Measurements from ENCODE around the gene CADM1. TPM values are rescaled to one million over a fixed set of nuclear protein-coding genes. Genes with fewer than 3 reads are reported as not detected.

CADM1 gene
- total RNA-seq, 1 donor from 2014 or later: 20.3 TPM

- no peak for DNase-seq (ENCODE audit: low spot score)
Observed at GRCh38 chr11:115407496-115407895, 96.7 kb downstream of the CADM1 start.

DNA sequence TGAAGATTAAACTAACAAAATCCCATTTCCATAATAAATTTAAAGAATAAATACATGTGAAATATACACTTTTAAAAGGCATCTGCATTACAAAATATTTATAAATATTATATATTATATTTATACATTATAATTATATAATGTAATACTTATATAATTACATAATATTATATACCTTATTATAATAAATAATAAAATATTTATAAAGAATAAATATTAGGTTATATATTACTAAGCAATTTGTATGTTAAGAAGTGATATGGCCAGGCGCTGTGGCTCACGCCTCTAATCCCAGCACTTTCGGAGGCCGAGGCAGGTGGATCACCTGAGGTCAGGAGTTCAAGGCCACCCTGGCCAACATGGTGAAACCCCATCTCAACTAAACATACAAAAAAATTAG, 97.8 kb downstream of the CADM1 start:
- no peak for DNase-seq (ENCODE audit: low spot score)

DNA sequence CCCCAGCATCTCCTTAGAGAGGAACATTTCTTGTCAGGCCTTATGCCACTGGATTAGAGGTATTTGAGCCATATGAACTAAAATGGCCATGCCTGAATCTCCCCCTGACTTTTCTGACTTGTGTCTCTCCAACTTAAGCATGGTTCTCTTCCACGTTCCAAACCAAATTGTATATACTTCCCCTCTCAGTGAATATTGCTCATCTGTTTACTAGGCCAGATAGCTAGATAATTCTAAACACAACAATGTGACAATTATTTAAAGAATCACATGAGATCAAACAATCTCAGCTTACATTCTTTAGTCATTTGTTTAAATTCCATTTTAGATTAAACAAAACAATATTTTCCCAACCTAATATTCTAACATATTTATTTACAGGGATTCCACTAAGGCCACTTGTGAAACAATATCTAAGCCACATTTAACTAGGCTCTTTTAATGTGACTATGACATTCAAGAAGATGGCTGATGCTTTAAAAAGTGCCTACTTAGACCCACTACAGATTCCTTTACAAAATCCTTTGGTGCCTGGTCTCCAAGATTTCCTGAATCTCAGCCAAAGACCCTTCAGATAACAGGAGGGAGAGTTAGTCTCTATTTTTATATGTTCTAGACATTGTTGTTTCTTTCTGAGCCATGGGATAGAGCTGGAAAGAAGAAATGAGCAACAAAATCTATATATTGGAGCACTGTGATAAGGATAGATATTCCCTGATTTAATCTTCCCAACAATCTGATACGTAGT, 105.7 kb downstream of the CADM1 start:
- DNase-seq (ENCODE audit: low spot score): no peak

DNA sequence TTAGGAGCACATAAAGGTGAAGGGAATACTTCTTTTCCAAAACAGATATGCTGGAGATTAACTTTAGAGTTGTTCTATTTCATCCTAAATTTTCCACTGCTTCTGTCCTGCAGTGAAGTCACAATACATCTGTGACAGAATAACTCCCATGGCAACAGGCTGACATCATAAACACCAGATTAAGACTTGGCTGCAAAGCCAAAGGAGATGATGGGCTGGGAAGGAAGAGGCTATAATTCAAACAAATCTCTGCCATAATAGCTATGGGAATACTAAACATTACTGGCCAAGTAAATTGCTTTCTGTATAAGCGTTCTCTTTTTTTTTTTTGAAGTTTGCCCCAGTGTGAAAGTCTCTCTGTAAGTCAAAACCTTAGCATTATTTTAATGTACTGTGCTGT, 107.7 kb downstream of the CADM1 start:
- no peak for DNase-seq (ENCODE audit: low spot score)

DNA sequence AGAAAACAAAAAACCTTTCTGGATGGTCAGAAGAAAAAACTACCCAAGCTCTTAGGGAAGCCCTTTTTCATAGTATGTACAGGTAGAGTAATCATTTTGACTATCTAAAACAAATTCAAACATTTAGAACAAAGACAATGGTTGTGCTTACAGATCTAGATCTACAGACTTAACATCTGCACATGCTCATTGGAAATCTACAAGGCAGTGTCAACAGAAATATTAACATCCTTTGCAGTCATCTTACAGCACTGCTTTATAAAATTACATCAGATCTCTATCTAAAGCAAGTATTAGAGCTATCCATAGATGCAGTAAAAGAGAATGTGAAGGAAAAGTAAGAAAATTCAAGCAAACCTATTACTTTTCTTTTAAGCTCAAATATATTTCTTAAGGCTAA, 110.3 kb downstream of the CADM1 start:
- no peak for DNase-seq (ENCODE audit: low spot score)

DNA sequence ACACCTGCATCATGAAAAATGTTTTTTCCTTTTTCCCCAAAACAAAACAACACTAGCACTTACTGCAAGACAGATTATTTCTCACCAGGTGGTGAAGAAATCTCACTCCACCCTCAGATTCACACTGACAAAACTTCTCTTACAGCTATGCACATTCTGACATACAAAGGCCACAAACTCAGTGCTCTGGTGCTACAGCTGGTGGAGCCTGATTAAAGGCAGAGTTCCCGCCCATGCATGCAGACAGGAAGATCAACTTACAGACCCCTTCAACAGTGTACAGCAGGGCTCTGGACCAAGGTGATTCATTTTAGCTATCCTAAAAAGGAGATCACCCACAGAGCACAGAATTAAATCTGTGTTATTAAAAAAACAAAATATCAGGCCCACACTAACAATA, 112.6 kb downstream of the CADM1 start:
- no peak for DNase-seq (ENCODE audit: low spot score)

DNA sequence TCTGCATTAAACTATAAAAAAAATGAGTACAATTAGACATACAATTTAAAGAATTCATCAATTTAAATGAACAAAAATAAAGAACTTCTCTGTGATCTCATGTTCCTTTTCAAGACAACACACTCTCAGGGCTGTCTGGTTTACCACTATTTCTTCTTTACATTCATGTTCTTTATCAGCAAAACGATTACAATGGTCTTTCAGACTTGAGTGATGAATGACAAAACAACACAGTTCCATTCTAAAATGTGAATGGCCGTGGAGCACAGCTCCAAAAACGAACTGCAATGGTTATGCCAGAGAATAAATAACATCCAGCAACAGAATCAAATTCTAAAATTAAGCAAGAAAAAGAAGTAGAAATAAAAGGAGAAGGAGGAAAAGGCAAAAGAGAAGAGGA, 113.1 kb downstream of the CADM1 start:
- DNase-seq (ENCODE audit: low spot score): no peak

GRCh38 chr11:115390441-115390840, 113.8 kb downstream of the CADM1 start:
- DNase-seq (ENCODE audit: low spot score): no peak

DNA sequence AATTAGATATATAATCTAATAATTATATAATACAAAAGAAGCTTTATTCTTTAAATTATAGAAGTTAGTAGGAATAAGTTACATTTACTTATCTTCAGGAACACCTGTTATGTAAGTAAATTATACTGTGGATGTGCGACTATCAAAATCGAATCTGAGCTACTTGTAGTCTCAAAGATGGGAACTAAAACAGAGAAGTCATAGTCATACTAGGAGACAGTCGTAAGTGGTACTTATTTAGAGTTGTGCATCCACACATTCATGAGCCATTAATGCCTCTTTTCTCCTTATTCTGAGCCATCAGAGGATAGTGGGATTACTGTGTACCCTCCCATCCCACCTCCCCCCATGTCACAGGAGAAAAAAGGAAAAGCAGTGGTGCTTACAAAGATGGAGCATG, 114.4 kb downstream of the CADM1 start:
- DNase-seq (ENCODE audit: low spot score): no peak

DNA sequence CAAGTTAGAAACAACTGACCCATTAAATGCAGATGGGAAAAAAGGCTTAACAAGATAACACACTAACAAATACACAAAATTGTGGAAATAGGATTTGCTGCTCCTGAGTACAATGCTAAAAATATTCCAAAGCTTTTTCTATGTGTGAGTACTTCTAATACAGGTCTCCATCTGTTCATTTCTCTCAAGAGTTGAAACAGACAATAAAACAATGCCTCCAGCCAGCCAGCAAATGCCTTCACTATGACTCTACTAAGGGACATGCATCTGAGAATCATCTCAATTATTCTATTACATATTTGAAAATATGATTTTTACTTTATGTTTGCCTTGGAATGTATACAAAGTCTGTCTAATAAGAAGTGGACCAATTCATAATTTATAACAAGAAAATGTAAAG, 119.0 kb downstream of the CADM1 start:
- DNase-seq (ENCODE audit: low spot score): no peak

DNA sequence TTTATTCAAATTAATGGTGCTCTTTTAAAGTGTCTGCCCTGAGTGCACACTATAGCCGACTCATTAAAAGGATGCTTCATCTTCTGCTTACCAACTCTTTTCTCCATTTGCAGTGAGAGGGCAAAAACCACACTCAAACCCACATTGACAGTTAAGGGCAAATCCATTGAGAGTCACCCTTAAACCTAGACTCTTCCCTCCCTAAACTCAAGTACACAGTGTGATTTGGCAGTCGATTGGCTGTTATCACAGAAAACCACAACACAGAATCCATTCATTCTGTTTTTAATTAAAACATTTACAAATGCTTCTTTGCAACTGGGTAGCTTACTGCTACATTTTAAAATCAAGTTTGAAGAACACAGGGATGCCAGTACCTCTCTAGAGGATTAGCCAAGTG, 120.0 kb downstream of the CADM1 start:
- DNase-seq (ENCODE audit: low spot score): no peak

DNA sequence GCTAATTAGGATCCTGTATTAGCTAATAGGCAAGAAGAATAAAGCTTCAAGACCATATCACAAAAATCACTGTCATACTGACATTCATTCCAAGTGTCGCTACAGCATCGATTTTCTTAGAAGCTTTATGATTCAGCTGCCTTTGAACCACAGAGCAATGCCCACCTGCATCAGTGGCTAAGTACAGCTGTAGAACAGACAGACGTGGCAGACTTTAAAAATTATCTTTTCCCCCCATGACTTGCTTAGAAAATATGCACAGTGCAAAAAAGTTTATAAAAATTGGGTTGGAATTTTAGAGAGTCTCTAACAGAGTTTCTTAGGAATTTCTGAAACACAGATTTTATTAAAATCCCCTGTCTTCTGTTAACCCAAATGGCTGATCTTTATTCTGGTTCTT, 120.8 kb downstream of the CADM1 start:
- no peak for DNase-seq (ENCODE audit: low spot score)

DNA sequence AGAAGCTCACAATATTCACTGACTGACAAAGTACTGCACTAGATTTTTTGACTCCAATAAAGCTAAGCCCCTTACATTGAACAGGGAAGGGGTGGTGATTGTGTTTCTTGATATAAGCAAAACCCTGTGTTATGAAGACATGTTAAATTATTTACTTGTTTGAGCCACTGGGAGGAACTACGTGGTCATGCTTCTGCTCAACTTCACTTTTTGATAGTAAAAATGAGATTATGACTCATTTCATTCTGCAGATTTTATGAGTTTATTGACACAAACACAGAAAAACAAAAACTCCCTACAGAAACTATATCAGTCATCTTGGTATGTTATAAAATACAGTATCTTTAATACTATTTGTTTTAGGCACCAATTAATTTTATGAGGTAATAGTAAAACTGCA, 124.7 kb downstream of the CADM1 start:
- no peak for DNase-seq (ENCODE audit: low spot score)

- no peak for DNase-seq (ENCODE audit: low spot score)
Observed at GRCh38 chr11:115378557-115378956, 125.7 kb downstream of the CADM1 start.

DNA sequence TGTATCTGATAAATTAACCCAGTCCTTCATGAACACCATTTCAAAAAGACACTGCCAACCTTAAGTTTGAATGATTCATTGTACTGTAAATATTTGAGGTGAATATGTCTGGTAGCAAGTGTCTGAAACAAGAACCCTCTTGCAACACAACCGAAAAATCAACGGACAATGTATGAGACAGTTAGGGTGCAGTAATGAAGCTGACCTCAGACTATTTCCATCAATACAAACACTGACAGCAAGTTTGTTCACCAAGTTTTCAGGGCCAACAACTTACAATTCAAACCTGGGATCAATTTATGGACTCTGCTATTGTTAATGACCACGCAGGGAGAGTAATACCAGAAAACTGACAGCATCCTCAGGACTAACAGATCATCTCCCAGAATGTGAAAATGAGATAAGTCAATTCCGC, 126.3 kb downstream of the CADM1 start:
- DNase-seq (ENCODE audit: low spot score): no peak

DNA sequence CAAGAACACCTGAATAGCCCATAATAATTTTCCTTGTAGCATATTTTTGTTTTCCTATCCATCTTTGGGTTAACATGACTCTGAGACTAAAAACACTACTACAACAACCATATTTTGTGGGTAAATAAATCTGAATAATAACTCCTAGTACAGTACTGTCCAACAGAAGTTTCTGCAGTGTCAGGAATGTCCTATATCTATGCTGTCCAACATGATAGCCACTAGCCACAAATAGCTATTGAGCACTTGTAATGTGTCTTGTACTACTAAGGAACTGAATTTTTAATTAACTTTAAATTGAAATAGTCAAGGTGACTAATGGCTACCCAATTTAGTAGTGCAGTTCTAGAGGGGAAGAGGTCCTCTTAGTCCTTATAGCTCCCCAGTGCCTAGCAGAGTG, 135.6 kb downstream of the CADM1 start:
- no peak for DNase-seq (ENCODE audit: low spot score)

GRCh38 chr11:115366826-115367225, 137.4 kb downstream of the CADM1 start:
- no peak for DNase-seq (ENCODE audit: low spot score)

DNA sequence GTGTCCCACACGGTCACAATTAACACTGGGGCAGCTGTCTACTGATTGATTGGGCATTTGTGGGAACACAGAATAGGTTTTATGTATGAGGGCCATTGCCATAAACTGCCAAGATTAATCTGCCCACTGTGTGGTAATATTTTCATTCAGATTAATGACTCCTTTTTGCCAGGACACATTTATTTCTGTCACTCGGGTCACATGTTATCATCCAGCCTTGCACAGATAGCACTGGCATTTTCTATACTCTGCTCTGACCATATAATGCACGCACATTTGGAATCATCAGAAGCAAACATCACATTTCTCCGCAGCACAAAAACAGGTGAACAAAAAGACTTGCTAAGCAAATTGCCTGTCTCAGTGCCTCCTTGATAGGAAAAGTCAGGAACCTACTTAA, 138.3 kb downstream of the CADM1 start:
- no peak for DNase-seq (ENCODE audit: low spot score)

- no peak for DNase-seq (ENCODE audit: low spot score)
Observed at GRCh38 chr11:115364896-115365295, 139.3 kb downstream of the CADM1 start.

GRCh38 chr11:115363921-115364320, 140.3 kb downstream of the CADM1 start:
- DNase-seq (ENCODE audit: low spot score): no peak

DNA sequence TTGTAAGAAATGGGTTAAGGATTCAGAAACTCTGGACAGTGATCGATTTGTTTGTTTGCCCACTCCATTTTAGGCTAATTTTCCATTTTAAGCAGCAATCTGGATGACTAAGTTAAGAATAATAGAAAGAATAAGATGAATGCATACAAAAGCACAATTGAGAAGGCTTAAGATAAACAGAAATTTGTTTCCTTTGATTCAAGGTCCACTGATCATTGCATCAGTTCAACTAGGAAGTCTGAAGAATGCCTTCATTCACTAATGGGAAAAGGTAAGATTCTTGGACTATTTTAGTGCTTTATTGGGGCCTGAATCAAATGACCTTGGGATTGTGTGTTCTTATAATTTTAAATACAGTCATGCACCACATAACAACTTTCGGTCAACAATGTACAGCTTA, 140.8 kb downstream of the CADM1 start:
- no peak for DNase-seq (ENCODE audit: low spot score)

- DNase-seq (ENCODE audit: low spot score): no peak
Observed at GRCh38 chr11:115362997-115363396, 141.2 kb downstream of the CADM1 start.

DNA sequence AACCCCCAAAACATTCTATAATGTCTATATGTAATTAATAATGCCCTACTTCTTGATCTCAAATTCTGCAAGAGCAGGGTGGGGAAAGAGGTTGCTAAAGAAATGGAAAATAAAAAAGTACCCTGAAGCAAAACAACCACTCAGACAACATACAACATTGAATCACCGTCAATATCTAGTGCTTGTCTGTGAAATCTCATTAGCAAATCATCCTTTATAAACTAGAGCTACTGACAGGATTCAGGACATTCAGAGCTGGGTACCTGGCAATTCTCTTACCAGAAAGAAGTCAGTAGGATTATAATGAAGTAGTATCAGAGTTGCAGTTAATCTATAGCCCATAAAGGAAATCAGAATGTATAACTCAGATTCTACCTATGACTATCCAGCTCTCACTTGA, 143.2 kb downstream of the CADM1 start:
- DNase-seq (ENCODE audit: low spot score): no peak

- no peak for DNase-seq (ENCODE audit: low spot score)
Observed at GRCh38 chr11:115360186-115360824, 143.9 kb downstream of the CADM1 start.

All from mucosa of gallbladder (tissue), 1 donor.